ENCODE data around the gene ASTE1.

Gene ASTE1

GRCh38 chr3:130991126-130991525 lies 35.5 kb downstream of the ASTE1 start:
- no peak overlapping the region for H3K4me3 ChIP-seq (ENCODE audit: control insufficient read depth in 1 of 7, extremely low read depth in 1 of 7, insufficient read depth in 4 of 7, low read depth in 2 of 7, low read length in 6 of 7)
- H3K9me3 ChIP-seq (ENCODE audit: control extremely low read depth in 1 of 5, control insufficient read depth in 4 of 5, insufficient read depth in 2 of 5, low read depth in 1 of 5, low read length in 4 of 5) = no peaks in the 10 kb centered on the region
- no peak overlapping the region for H3K27ac ChIP-seq (ENCODE audit: insufficient read depth in 1 of 2, low read depth in 1 of 2, low read length in 2 of 2, poor library complexity in 1 of 2, severe bottlenecking in 2 of 2)
- H3K36me3 ChIP-seq (ENCODE audit: control insufficient read depth in 4 of 4, insufficient read depth in 4 of 4, low read length in 3 of 4) = peaks cover 12 to 51% (median 35%) of the 10 kb centered on the region in 4 experiments
- no peaks in the 10 kb centered on the region for H3K27me3 ChIP-seq (replicated peaks in 2 of 5; ENCODE audit: control insufficient read depth in 4 of 5, insufficient read depth in 5 of 5, low read length in 4 of 5)
- DNase-seq = no peak
- H3K4me1 ChIP-seq (ENCODE audit: control extremely low read depth in 1 of 4, control insufficient read depth in 4 of 4, insufficient read depth in 4 of 4, low read length in 3 of 4) = no peaks in the 10 kb centered on the region
- ChIA-PET CTCF (no interaction called here), POLR2A (no interaction called here)
- whole genome bisulfite sequencing (ENCODE audit: insufficient coverage) = 98% methylated on average over 4 of the region's 5 CpGs

- Histone ChIP-seq H3K36me3 (ENCODE audit: control insufficient read depth in 4 of 4, insufficient read depth in 4 of 4, low read length in 3 of 4) (peaks cover 12 to 46% (median 37%) of the 10 kb centered on the region in 4 experiments), H3K27ac (ENCODE audit: insufficient read depth in 1 of 2, low read depth in 1 of 2, low read length in 2 of 2, poor library complexity in 1 of 2, severe bottlenecking in 2 of 2) (no peak overlapping the region), H3K9me3 (ENCODE audit: control extremely low read depth in 1 of 5, control insufficient read depth in 4 of 5, insufficient read depth in 2 of 5, low read depth in 1 of 5, low read length in 4 of 5) (no peaks in the 10 kb centered on the region), H3K4me1 (ENCODE audit: control extremely low read depth in 1 of 4, control insufficient read depth in 4 of 4, insufficient read depth in 4 of 4, low read length in 3 of 4) (no peaks in the 10 kb centered on the region), H3K27me3 (replicated peaks in 2 of 5; ENCODE audit: control insufficient read depth in 4 of 5, insufficient read depth in 5 of 5, low read length in 4 of 5) (no peaks in the 10 kb centered on the region), H3K4me3 (ENCODE audit: control insufficient read depth in 1 of 7, extremely low read depth in 1 of 7, insufficient read depth in 4 of 7, low read depth in 2 of 7, low read length in 6 of 7) (no peak overlapping the region)
- 80% methylated on average over 5 of the region's 5 CpGs for WGBS (ENCODE audit: insufficient coverage)
- ChIA-PET POLR2A (no interaction called here), CTCF (no interaction called here)
- DNase-seq = no peak
These were observed 36.3 kb downstream of the ASTE1 start for GRCh38 chr3:130990282-130990681.

GRCh38 chr3:130981469-130981868 lies 45.2 kb downstream of the ASTE1 start:
- ChIA-PET CTCF (no interaction called here), POLR2A (no interaction called here)
- no peaks in the 10 kb centered on the region for H3K27me3 ChIP-seq (replicated peaks in 2 of 5; ENCODE audit: control insufficient read depth in 4 of 5, insufficient read depth in 5 of 5, low read length in 4 of 5)
- no CpG with 5 or more reads among the region's 2 CpGs for WGBS (ENCODE audit: insufficient coverage)
- no peak overlapping the region for H3K4me3 ChIP-seq (ENCODE audit: control insufficient read depth in 1 of 7, extremely low read depth in 1 of 7, insufficient read depth in 4 of 7, low read depth in 2 of 7, low read length in 6 of 7)
- H3K4me1 ChIP-seq (ENCODE audit: control extremely low read depth in 1 of 4, control insufficient read depth in 4 of 4, insufficient read depth in 4 of 4, low read length in 3 of 4) = no peaks in the 10 kb centered on the region
- no peaks in the 10 kb centered on the region for H3K9me3 ChIP-seq (ENCODE audit: control extremely low read depth in 1 of 5, control insufficient read depth in 4 of 5, insufficient read depth in 2 of 5, low read depth in 1 of 5, low read length in 4 of 5)
- H3K36me3 ChIP-seq (ENCODE audit: control insufficient read depth in 4 of 4, insufficient read depth in 4 of 4, low read length in 3 of 4) = peaks cover 2 to 52% (median 34%) of the 10 kb centered on the region in 4 experiments
- H3K27ac ChIP-seq (ENCODE audit: insufficient read depth in 1 of 2, low read depth in 1 of 2, low read length in 2 of 2, poor library complexity in 1 of 2, severe bottlenecking in 2 of 2) = no peak overlapping the region
- DNase-seq = no peak

DNA sequence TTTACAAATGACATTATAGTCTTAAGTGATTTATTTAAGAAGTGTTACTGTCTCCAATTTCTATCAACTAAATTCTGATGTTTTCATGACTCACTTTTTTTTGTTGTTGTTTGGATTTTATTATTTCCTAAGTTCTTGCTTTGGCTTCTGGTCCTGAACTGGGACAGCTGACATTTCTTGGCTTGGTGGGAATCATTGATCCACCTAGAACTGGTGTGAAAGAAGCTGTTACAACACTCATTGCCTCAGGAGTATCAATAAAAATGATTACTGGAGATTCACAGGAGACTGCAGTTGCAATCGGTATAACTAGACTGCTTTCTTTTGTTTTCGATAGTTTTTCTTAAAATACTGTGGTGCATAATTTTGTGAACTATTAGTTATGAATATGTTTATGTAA lies 47.5 kb downstream of the ASTE1 start:
- Histone ChIP-seq H3K4me1 (ENCODE audit: control extremely low read depth in 1 of 4, control insufficient read depth in 4 of 4, insufficient read depth in 4 of 4, low read length in 3 of 4) (no peaks in the 10 kb centered on the region), H3K9me3 (ENCODE audit: control extremely low read depth in 1 of 5, control insufficient read depth in 4 of 5, insufficient read depth in 2 of 5, low read depth in 1 of 5, low read length in 4 of 5) (no peaks in the 10 kb centered on the region), H3K36me3 (ENCODE audit: control insufficient read depth in 4 of 4, insufficient read depth in 4 of 4, low read length in 3 of 4) (peaks cover 2 to 71% (median 41%) of the 10 kb centered on the region in 4 experiments), H3K27ac (ENCODE audit: insufficient read depth in 1 of 2, low read depth in 1 of 2, low read length in 2 of 2, poor library complexity in 1 of 2, severe bottlenecking in 2 of 2) (no peak overlapping the region), H3K4me3 (ENCODE audit: control insufficient read depth in 1 of 7, extremely low read depth in 1 of 7, insufficient read depth in 4 of 7, low read depth in 2 of 7, low read length in 6 of 7) (no peak overlapping the region), H3K27me3 (replicated peaks in 2 of 5; ENCODE audit: control insufficient read depth in 4 of 5, insufficient read depth in 5 of 5, low read length in 4 of 5) (no peaks in the 10 kb centered on the region)
- WGBS (ENCODE audit: insufficient coverage) = 96% methylated on average over 2 of the region's 2 CpGs
- POLR2A ChIA-PET = no interaction called here
- CTCF ChIA-PET = interaction anchor here (1.0 kb wide), 1 partner anchor 45 kb away, joined by 3 read pairs; no protein-coding TSS in a partner anchor
- no peak for DNase-seq

GRCh38 chr3:130976706-130977105 lies 49.9 kb downstream of the ASTE1 start:
- CTCF ChIA-PET = no interaction called here
- WGBS (ENCODE audit: insufficient coverage) = 90% methylated on average over 4 of the region's 4 CpGs

GRCh38 chr3:130975251-130975650 lies 51.4 kb downstream of the ASTE1 start:
- Histone ChIP-seq H3K36me3 (ENCODE audit: control insufficient read depth in 4 of 4, insufficient read depth in 4 of 4, low read length in 3 of 4) (peaks cover 3 to 71% (median 44%) of the 10 kb centered on the region in 4 experiments), H3K9me3 (ENCODE audit: control extremely low read depth in 1 of 5, control insufficient read depth in 4 of 5, insufficient read depth in 2 of 5, low read depth in 1 of 5, low read length in 4 of 5) (peaks cover 0 to 4% (median 3%) of the 10 kb centered on the region in 5 experiments), H3K4me1 (ENCODE audit: control extremely low read depth in 1 of 4, control insufficient read depth in 4 of 4, insufficient read depth in 4 of 4, low read length in 3 of 4) (no peaks in the 10 kb centered on the region), H3K4me3 (ENCODE audit: control insufficient read depth in 1 of 7, extremely low read depth in 1 of 7, insufficient read depth in 4 of 7, low read depth in 2 of 7, low read length in 6 of 7) (no peak overlapping the region), H3K27ac (ENCODE audit: insufficient read depth in 1 of 2, low read depth in 1 of 2, low read length in 2 of 2, poor library complexity in 1 of 2, severe bottlenecking in 2 of 2) (no peak overlapping the region), H3K27me3 (replicated peaks in 2 of 5; ENCODE audit: control insufficient read depth in 4 of 5, insufficient read depth in 5 of 5, low read length in 4 of 5) (no peaks in the 10 kb centered on the region)
- WGBS (ENCODE audit: insufficient coverage) = 100% methylated on average over 3 of the region's 3 CpGs
- ChIA-PET CTCF (interaction anchor here (1.1 to 1.2 kb wide), 2 partner anchors 10 to 11 kb away, joined by 3 read pairs; no protein-coding TSS in a partner anchor), POLR2A (no interaction called here)
- DNase-seq = no peak

More at GRCh38 chr3:130976706-130977105, 49.9 kb downstream of the ASTE1 start:
- peaks cover 0 to 4% (median 3%) of the 10 kb centered on the region in 5 experiments for H3K9me3 ChIP-seq (ENCODE audit: control extremely low read depth in 1 of 5, control insufficient read depth in 4 of 5, insufficient read depth in 2 of 5, low read depth in 1 of 5, low read length in 4 of 5)
- H3K27ac ChIP-seq (ENCODE audit: insufficient read depth in 1 of 2, low read depth in 1 of 2, low read length in 2 of 2, poor library complexity in 1 of 2, severe bottlenecking in 2 of 2) = no peak overlapping the region
- H3K4me1 ChIP-seq (ENCODE audit: control extremely low read depth in 1 of 4, control insufficient read depth in 4 of 4, insufficient read depth in 4 of 4, low read length in 3 of 4) = no peaks in the 10 kb centered on the region
- no peak for DNase-seq
- POLR2A ChIA-PET = interaction anchor here (0.6 kb wide), 1 partner anchor 21 kb away, joined by 3 read pairs; no protein-coding TSS in a partner anchor
- H3K36me3 ChIP-seq (ENCODE audit: control insufficient read depth in 4 of 4, insufficient read depth in 4 of 4, low read length in 3 of 4) = peaks cover 2 to 70% (median 42%) of the 10 kb centered on the region in 4 experiments
- H3K27me3 ChIP-seq (replicated peaks in 2 of 5; ENCODE audit: control insufficient read depth in 4 of 5, insufficient read depth in 5 of 5, low read length in 4 of 5) = no peaks in the 10 kb centered on the region
- H3K4me3 ChIP-seq (ENCODE audit: control insufficient read depth in 1 of 7, extremely low read depth in 1 of 7, insufficient read depth in 4 of 7, low read depth in 2 of 7, low read length in 6 of 7) = no peak overlapping the region

DNA sequence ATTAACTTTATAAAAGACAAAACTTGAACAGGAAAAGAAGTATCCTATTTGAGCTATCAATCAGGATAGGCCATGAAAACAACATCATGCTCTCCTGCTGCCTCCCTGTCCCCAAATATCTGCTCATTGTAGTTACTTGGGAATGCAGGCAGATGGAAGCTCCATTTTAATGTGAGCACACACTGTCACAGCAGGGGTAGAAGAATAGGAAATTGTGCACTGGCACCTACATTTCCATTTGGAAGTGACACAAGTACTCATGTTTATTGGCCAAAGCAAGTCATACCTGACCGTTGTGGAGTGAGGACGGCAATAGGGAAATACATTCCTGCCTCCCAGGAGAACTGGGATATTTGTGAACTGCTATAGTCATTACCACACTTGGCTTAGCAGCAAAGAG lies 52.4 kb downstream of the ASTE1 start:
- no peak for DNase-seq
- ChIA-PET CTCF (interaction anchor here (0.7 to 1.2 kb wide), 4 partner anchors 9 to 272 kb away, joined by 3 read pairs; no protein-coding TSS in a partner anchor), POLR2A (interaction anchor here (0.5 kb wide), 1 partner anchor 58 kb away, joined by 3 read pairs; no protein-coding TSS in a partner anchor)
- Histone ChIP-seq H3K4me3 (ENCODE audit: control insufficient read depth in 1 of 7, extremely low read depth in 1 of 7, insufficient read depth in 4 of 7, low read depth in 2 of 7, low read length in 6 of 7) (no peak overlapping the region), H3K4me1 (ENCODE audit: control extremely low read depth in 1 of 4, control insufficient read depth in 4 of 4, insufficient read depth in 4 of 4, low read length in 3 of 4) (no peaks in the 10 kb centered on the region), H3K27ac (ENCODE audit: insufficient read depth in 1 of 2, low read depth in 1 of 2, low read length in 2 of 2, poor library complexity in 1 of 2, severe bottlenecking in 2 of 2) (no peak overlapping the region), H3K9me3 (ENCODE audit: control extremely low read depth in 1 of 5, control insufficient read depth in 4 of 5, insufficient read depth in 2 of 5, low read depth in 1 of 5, low read length in 4 of 5) (peaks cover 0 to 4% (median 3%) of the 10 kb centered on the region in 5 experiments), H3K36me3 (ENCODE audit: control insufficient read depth in 4 of 4, insufficient read depth in 4 of 4, low read length in 3 of 4) (peaks cover 3 to 72% (median 42%) of the 10 kb centered on the region in 4 experiments), H3K27me3 (replicated peaks in 2 of 5; ENCODE audit: control insufficient read depth in 4 of 5, insufficient read depth in 5 of 5, low read length in 4 of 5) (no peaks in the 10 kb centered on the region)
- WGBS (ENCODE audit: insufficient coverage) = 100% methylated on average over 1 of the region's 2 CpGs
